Activated B cell treated with CpG ODN at 0.5 μM for 24 hours (primary cell): Measurements from ENCODE around the gene VEZF1. TPM values are rescaled to one million over a fixed set of nuclear protein-coding genes. Genes with fewer than 3 reads are reported as not detected.
A peak's percentile ranks its signal among the peaks of the same experiment; 100 is the strongest.

Experiments used
- ATAC-seq: fragments of 200-7000 bp; cut with Tn5 transposase; one replicate; pipeline ENCODE4 v1.10.0; 2021; ENCODE audit warnings: low read depth, mild to moderate bottlenecking, moderate library complexity
- CTCF ChIA-PET: fragments of 350-600 bp; sonication (Branson Sonifier 250); formaldehyde crosslinking; loops from one replicate; lab custom pipeline; 2021; ENCODE audit warnings: antibody characterized with exemption; lab: Charles Lee
- POLR2A ChIA-PET: fragments of 350-600 bp; sonication (Branson Sonifier 250); formaldehyde crosslinking; loops from one replicate; lab custom pipeline; 2021; ENCODE audit warnings: antibody characterized with exemption; lab: Charles Lee
- DNase-seq: peaks from one replicate; pipeline ENCODE4 v3.0.0; 2022
- H3K27ac Mint-ChIP-seq: one replicate; pipeline ENCODE4 v1.8.0; 2020; ENCODE audit warnings: mixed read lengths
- H3K27me3 Mint-ChIP-seq: one replicate; pipeline ENCODE4 v1.8.0; 2021; ENCODE audit warnings: mixed read lengths
- H3K36me3 Mint-ChIP-seq: one replicate; pipeline ENCODE4 v1.8.0; 2021; ENCODE audit warnings: low read depth, mixed read lengths
- H3K4me1 Mint-ChIP-seq: one replicate; pipeline ENCODE4 v1.8.0; 2021; ENCODE audit warnings: mixed read lengths
- H3K4me3 Mint-ChIP-seq: one replicate; pipeline ENCODE4 v1.8.0; 2020; ENCODE audit warnings: mild to moderate bottlenecking, mixed read lengths
- H3K9me3 Mint-ChIP-seq: one replicate; pipeline ENCODE4 v1.8.0; 2020; ENCODE audit warnings: mixed read lengths
- CTCF ChIP-seq: fragments of 200-600 bp; IDR thresholded peaks from one replicate; pipeline ENCODE4 v1.8.0; 2022; ENCODE audit warnings: antibody characterized with exemption, mild to moderate bottlenecking
- intact Hi-C: fragments of 100-400 bp; cut with micrococcal nuclease; formaldehyde crosslinking; loops from one replicate; pipeline ENCODE4 v1.15.1; 2024
- total RNA-seq: library from RNA; stranded (reverse); gene quantifications from 2 replicates; pipeline ENCODE4 v1.2.3, GENCODE V29; 2022

VEZF1 gene
- total RNA-seq: 40.5 and 45.1 TPM in 2 replicates

- CTCF ChIA-PET: interaction anchor here (1.1 to 2.1 kb wide), 5 partner anchors 10 to 138 kb away, joined by 3 to 10 read pairs (median 4); partner anchors contain the start of genes MRPS23 and SRSF1
- TF ChIP-seq CTCF: no peak
- no peaks in the 10 kb centered on the region for H3K9me3 Mint-ChIP-seq
- DNase-seq (no peak), ATAC-seq (peak; percentile 73)
- POLR2A ChIA-PET: interaction anchor here (0.9 to 3.1 kb wide), 10 partner anchors 11 to 138 kb away, joined by 3 to 22 read pairs (median 5); partner anchors contain the start of genes CUEDC1, MRPS23 and SRSF1
- intact Hi-C loops: loop anchor here (1.0 to 5.0 kb wide), 5 partner anchors 20 to 730 kb away; partner anchors contain the start of genes MRPS23, MSI2 and SRSF1
- peak within 1 kb of the TSS; percentile 94 for H3K4me3 Mint-ChIP-seq
- H3K27me3 Mint-ChIP-seq: no peaks in the 10 kb centered on the region
- peaks cover 54% of the 10 kb centered on the region for H3K4me1 Mint-ChIP-seq
- H3K27ac Mint-ChIP-seq: peak within 1 kb of the TSS; percentile 93
- H3K36me3 Mint-ChIP-seq: peaks cover 28% of the 10 kb centered on the region
Measured at GRCh38 chr17:57987581-57988300, at the start of gene VEZF1. TSS of gene VEZF1 (minus strand) at chr17:57988254. CDS start at chr17:57988111, 143 bp downstream.

- no peak for TF ChIP-seq CTCF
- Mint-ChIP-seq H3K4me3 (no peak overlapping the region), H3K27ac (no peak overlapping the region), H3K27me3 (peaks cover 11% of the 10 kb centered on the region), H3K36me3 (no peaks in the 10 kb centered on the region), H3K9me3 (no peaks in the 10 kb centered on the region), H3K4me1 (no peaks in the 10 kb centered on the region)
- POLR2A ChIA-PET: no interaction called here
- DNase-seq (no peak), ATAC-seq (no peak)
- CTCF ChIA-PET: no interaction called here
- intact Hi-C loops: no loop called here
Measured at GRCh38 chr17:58032691-58033415, 44.8 kb upstream of the VEZF1 start.

- no peak for ATAC-seq
- DNase-seq: no peak
- H3K9me3 Mint-ChIP-seq: no peaks in the 10 kb centered on the region
- H3K27ac Mint-ChIP-seq: no peak overlapping the region
- POLR2A ChIA-PET: no interaction called here
- no peaks in the 10 kb centered on the region for H3K4me1 Mint-ChIP-seq
- TF ChIP-seq CTCF: no peak
- peaks cover 21% of the 10 kb centered on the region for H3K27me3 Mint-ChIP-seq
- intact Hi-C loops: no loop called here
- no peak overlapping the region for H3K4me3 Mint-ChIP-seq
- CTCF ChIA-PET: no interaction called here
- no peaks in the 10 kb centered on the region for H3K36me3 Mint-ChIP-seq
Measured at GRCh38 chr17:58028578-58028977, 40.5 kb upstream of the VEZF1 start.

- no peak for TF ChIP-seq CTCF
- no peak overlapping the region for H3K4me3 Mint-ChIP-seq
- H3K27me3 Mint-ChIP-seq: peaks cover 16% of the 10 kb centered on the region
- ATAC-seq (no peak), DNase-seq (no peak)
- ChIA-PET POLR2A (no interaction called here), CTCF (no interaction called here)
- H3K36me3 Mint-ChIP-seq: no peaks in the 10 kb centered on the region
- H3K9me3 Mint-ChIP-seq: no peaks in the 10 kb centered on the region
- H3K4me1 Mint-ChIP-seq: no peaks in the 10 kb centered on the region
- intact Hi-C loops: no loop called here
- no peak overlapping the region for H3K27ac Mint-ChIP-seq
Measured at GRCh38 chr17:58020401-58020800, 32.3 kb upstream of the VEZF1 start.

- intact Hi-C loops: no loop called here
- peaks cover 14% of the 10 kb centered on the region for H3K27me3 Mint-ChIP-seq
- CTCF ChIA-PET: no interaction called here
- no peaks in the 10 kb centered on the region for H3K9me3 Mint-ChIP-seq
- no peaks in the 10 kb centered on the region for H3K4me1 Mint-ChIP-seq
- POLR2A ChIA-PET: interaction anchor here (0.6 to 0.7 kb wide), 3 partner anchors 10 to 161 kb away, joined by 3 to 4 read pairs (median 3); no protein-coding TSS in a partner anchor
- ATAC-seq (no peak), DNase-seq (no peak)
- no peak overlapping the region for H3K27ac Mint-ChIP-seq
- no peaks in the 10 kb centered on the region for H3K36me3 Mint-ChIP-seq
- no peak overlapping the region for H3K4me3 Mint-ChIP-seq
- no peak for TF ChIP-seq CTCF
Measured at GRCh38 chr17:58019521-58019920, 31.5 kb upstream of the VEZF1 start.
